Kidney epithelial cell (primary cell): ENCODE data around the gene FBXO5. TPM values are rescaled to one million over a fixed set of nuclear protein-coding genes. Genes with fewer than 3 reads are reported as not detected.
A peak's percentile ranks its signal among the peaks of the same experiment; 100 is the strongest.
"Not testable (repeated sequence)": the region's sequence is repeated elsewhere in the genome, so short reads cannot be mapped to it uniquely, and the experiment has no call there.

Experiments
- DNase-seq: peaks from one replicate; pipeline ENCODE4 v3.0.0-alpha.2; 2010; ENCODE audit warnings: low read depth
- H3K27me3 ChIP-seq: 2 replicates; pipeline ENCODE4 v1.6.0; 2011; ENCODE audit warnings: low read length; ENCODE audit not compliant: control insufficient read depth, insufficient read depth
- H3K36me3 ChIP-seq: 2 replicates; pipeline ENCODE4 v1.5.1; 2011; ENCODE audit warnings: low read length; ENCODE audit not compliant: control insufficient read depth, insufficient read depth
- H3K4me3 ChIP-seq: 2 replicates; pipeline ENCODE4 v1.5.1; 2011; ENCODE audit warnings: low read depth, mild to moderate bottlenecking, control low read depth, low read length
- total RNA-seq: library from RNA; depleted of rRNA; stranded (reverse); fragments of >200 nt; gene quantifications from 2 replicates; pipeline ENCODE4 v1.2.3, GENCODE V29; 2015
- TF ChIP-seq, protein P1 (sequence below): IDR thresholded peaks from 2 replicates; pipeline ENCODE4 v1.5.1; 2011; ENCODE audit warnings: mild to moderate bottlenecking, moderate library complexity, low read length, control low read depth, inconsistent platforms; ENCODE audit not compliant: insufficient read depth, poor library complexity, severe bottlenecking

FBXO5 gene
- total RNA-seq, 1 donor from 2014 or later = 14.1 TPM

DNA sequence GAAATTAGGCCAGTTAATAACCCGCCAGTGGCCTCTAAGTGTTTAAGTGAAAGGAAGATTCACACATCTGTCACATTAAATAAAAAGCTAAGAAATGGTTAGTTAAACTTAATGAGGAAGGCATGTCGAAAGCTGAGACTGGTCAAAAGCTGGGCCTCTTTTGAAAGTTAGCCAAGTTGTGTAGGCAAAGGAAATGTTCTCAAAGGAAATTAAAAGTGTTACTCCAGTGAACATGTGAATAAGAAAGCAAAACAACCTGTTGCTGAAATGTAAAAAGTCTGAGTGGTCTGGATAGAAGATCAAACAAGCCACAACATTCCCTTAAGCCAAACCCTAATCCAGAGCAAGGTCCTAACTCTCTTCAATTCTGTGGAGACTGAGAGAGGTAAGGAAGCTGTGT, 30.6 kb upstream of the FBXO5 start:
- TF ChIP-seq, protein P1, sequence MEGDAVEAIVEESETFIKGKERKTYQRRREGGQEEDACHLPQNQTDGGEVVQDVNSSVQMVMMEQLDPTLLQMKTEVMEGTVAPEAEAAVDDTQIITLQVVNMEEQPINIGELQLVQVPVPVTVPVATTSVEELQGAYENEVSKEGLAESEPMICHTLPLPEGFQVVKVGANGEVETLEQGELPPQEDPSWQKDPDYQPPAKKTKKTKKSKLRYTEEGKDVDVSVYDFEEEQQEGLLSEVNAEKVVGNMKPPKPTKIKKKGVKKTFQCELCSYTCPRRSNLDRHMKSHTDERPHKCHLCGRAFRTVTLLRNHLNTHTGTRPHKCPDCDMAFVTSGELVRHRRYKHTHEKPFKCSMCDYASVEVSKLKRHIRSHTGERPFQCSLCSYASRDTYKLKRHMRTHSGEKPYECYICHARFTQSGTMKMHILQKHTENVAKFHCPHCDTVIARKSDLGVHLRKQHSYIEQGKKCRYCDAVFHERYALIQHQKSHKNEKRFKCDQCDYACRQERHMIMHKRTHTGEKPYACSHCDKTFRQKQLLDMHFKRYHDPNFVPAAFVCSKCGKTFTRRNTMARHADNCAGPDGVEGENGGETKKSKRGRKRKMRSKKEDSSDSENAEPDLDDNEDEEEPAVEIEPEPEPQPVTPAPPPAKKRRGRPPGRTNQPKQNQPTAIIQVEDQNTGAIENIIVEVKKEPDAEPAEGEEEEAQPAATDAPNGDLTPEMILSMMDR = no peak
- DNase-seq = no peak
- H3K27me3 ChIP-seq = no peaks in the 10 kb centered on the region
- H3K4me3 ChIP-seq = no peak overlapping the region
- no peaks in the 10 kb centered on the region for H3K36me3 ChIP-seq

DNA sequence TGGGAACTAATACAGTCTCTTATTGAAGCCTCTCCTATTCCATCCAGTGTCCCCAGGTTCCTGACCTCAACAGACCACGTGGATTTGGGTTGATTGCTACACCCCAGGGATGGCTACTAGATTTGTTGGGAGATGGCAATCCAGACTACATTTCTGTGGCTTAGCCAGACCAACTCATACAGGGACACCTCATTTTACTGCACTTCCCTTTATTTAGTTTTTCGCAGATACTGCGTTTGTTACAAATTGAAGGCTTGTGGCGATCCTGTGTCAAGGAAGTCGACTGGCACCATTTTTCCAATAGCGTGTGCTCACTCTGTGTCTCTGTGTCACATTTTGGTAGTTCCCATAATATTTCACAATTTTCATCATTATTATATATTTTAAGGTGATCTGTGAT, 30.0 kb upstream of the FBXO5 start:
- Histone ChIP-seq H3K4me3 (no peak overlapping the region), H3K27me3 (no peaks in the 10 kb centered on the region), H3K36me3 (no peaks in the 10 kb centered on the region)
- no peak for DNase-seq
- TF ChIP-seq, protein P1 = no peak

DNA sequence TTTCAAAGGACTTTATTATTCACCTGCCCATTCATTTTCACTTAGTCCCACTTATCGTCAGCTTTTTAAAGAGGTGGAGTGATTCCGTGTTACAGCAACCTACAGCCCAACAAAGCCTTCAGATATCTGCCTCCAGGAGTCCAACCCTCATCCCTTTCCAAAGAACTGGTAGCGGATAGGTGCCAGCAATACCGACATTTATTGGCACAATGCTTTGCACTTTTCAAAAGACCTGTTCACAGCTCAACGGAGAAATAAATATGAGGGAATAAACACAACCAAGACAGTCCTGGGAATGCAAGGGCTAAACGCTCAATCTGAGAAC, 20.5 kb upstream of the FBXO5 start:
- H3K4me3 ChIP-seq = peak overlapping the region; percentile 57
- TF ChIP-seq, protein P1 = no peak
- no peaks in the 10 kb centered on the region for H3K36me3 ChIP-seq
- H3K27me3 ChIP-seq = no peaks in the 10 kb centered on the region
- DNase-seq = no peak

DNA sequence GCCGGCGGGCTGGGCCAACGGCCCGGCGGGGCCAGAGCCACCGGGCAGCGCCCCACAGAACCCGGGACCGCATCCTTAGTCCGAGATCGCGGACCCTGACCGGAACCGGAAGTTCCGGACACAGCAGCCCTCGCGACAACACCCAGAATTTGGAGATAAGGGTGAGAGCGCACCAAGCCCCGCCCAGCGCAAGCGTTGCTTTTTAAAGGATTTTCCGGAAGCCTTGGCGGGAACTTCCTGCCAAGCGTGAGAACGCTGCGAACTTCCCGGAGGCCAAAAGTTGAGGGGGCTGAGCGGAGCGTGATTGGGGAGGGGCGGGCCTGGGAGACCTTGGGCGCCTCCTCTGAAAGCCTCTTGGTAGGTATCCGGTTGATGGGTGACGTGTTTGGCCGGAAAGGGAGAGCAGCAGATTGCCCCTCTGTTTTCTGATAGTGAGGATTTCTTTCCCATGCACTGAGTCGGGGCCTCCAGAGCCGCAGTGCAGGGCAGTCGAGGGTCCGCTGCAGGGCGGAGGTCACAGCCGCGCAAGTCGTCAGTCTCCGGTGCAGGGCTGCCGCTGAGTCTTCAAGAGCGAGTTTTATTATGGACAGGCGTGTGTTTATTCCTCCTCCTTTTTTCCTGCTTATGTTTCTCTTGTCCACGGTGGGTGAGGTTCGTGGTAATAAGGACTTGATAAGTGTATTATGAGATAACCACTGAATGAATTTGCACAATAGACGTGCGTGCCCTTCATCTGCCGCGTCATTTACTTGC, 19.9 kb upstream of the FBXO5 start, which contains the start of gene MTRF1L:
Gene MTRF1L, minus strand, starts transcription at position 97 of the 753 bp plus-strand sequence. Its CDS starts 24 bp downstream, at position 73.
- DNase-seq = peak; percentile 90
- Histone ChIP-seq H3K4me3 (peak within 1 kb of the TSS; percentile 57), H3K27me3 (no peaks in the 10 kb centered on the region), H3K36me3 (no peaks in the 10 kb centered on the region)
- TF ChIP-seq, protein P1 = no peak

DNA sequence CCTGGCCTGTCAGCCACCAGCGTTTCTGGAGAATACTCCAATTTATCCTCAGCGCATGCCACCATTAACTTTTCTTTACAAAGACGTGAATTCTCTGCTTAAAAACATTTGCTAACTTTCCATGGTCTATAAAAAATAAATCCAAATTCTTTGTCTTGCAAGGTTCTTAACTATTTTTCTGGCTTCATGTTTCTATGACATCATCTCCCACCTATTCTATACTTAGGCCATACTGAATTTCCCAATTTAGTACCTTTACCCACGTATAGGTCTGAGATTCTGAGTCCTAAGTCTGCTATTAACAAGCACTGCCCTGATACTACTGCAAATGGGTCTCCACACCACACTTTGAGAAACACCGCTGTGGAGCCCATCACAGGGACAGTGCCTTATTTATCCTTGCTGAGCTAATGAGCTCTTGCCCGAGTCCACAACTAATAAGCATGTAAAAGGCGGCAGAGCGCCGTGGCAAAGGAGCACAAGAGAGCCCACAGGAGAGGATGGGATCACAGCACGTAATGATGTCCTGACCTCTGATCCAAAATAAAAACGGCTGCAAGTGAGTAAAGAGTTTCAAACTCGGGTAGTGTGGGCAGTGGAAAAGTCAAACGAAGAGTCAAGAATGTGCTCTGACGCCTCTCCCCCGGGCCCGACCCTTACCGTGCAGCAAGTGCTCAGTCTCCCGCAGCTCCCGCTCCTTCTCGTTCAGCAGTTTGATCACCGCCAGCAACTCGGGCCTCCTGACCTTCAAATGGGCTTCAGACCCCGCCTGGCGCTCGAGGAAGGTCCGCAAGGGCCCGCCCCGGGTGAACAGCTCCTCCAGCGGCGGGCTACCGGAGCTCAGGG, 19.1 kb upstream of the FBXO5 start:
- Histone ChIP-seq H3K4me3 (peak overlapping the region; percentile 57), H3K36me3 (no peaks in the 10 kb centered on the region), H3K27me3 (no peaks in the 10 kb centered on the region)
- no peak for DNase-seq
- TF ChIP-seq, protein P1 = no peak

DNA sequence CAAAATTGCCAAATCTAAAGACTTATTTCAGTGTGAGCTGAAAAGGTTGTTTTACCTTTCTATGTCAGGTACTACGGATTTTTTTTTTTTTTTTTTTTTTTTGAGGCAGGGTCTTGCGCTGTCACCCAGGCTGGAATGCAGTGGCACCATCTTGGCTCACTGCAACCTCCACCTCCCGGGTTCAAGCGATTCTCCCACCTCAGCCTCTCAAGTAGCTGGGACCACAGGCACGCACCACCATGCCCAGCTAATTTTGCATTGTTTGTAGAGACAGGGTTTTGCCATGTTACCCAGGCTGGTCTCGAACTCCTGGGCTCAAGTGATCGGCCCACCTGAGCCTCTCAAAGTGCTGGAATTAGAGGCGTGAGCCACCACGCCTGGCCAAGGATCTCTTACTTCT, 17.9 kb upstream of the FBXO5 start:
- not testable (repeated sequence) for H3K4me3 ChIP-seq

More for the DNA sequence above, 17.9 kb upstream of the FBXO5 start:
- H3K27me3 ChIP-seq, H3K36me3 ChIP-seq, DNase-seq: not testable (repeated sequence)
